HL-60 (cell line): ENCODE measurements around the gene WDR11.

Experiments used
- POLR2AphosphoS5 ChIP-seq: IDR thresholded peaks from 2 replicates; pipeline ENCODE4 v1.6.1; 2012; ENCODE audit warnings: low read depth
- TF ChIP-seq, protein P1 (sequence below): IDR thresholded peaks from one replicate; pipeline ENCODE4 v1.5.1; 2011; ENCODE audit warnings: low read length, control low read depth, inconsistent platforms; ENCODE audit not compliant: insufficient read depth

- TF ChIP-seq, protein P1, sequence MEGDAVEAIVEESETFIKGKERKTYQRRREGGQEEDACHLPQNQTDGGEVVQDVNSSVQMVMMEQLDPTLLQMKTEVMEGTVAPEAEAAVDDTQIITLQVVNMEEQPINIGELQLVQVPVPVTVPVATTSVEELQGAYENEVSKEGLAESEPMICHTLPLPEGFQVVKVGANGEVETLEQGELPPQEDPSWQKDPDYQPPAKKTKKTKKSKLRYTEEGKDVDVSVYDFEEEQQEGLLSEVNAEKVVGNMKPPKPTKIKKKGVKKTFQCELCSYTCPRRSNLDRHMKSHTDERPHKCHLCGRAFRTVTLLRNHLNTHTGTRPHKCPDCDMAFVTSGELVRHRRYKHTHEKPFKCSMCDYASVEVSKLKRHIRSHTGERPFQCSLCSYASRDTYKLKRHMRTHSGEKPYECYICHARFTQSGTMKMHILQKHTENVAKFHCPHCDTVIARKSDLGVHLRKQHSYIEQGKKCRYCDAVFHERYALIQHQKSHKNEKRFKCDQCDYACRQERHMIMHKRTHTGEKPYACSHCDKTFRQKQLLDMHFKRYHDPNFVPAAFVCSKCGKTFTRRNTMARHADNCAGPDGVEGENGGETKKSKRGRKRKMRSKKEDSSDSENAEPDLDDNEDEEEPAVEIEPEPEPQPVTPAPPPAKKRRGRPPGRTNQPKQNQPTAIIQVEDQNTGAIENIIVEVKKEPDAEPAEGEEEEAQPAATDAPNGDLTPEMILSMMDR = no peak
- TF ChIP-seq POLR2AphosphoS5 = no peak
Measured at GRCh38 chr10:120833222-120833928, 17.8 kb upstream of the WDR11 start.
